H1 (cell line): ENCODE measurements around the gene FAM47A. TPM values are rescaled to one million over a fixed set of nuclear protein-coding genes. Genes with fewer than 3 reads are reported as not detected.

Experiments
- CTCF ChIA-PET: fragments of 300-600 bp; sonication (Branson Sonifier 250); formaldehyde crosslinking; loops from one replicate; lab custom pipeline; 2021; ENCODE audit not compliant: partially characterized antibody; lab: Charles Lee
- POLR2A ChIA-PET: fragments of 300-600 bp; sonication (Branson Sonifier 250); formaldehyde crosslinking; loops from one replicate; lab custom pipeline; 2021; ENCODE audit warnings: inconsistent platforms; ENCODE audit not compliant: partially characterized antibody; lab: Charles Lee
- DNase-seq, 2 experiments: peaks; one replicate each; pipeline versions ENCODE4 v3.0.0 to v3.0.0-alpha.2; 2010 to 2022; ENCODE audit warnings: low spot score in 2 of 2, low read depth in 1 of 2, mixed read lengths in 1 of 2
- FAIRE-seq: peaks from 2 replicates; lab custom pipeline; 2011; peaks lifted over from hg19 to GRCh38; lab: Jason Lieb, UNC
- H2AFZ ChIP-seq: 2 replicates; pipeline ENCODE4 v1.8.1; 2012; ENCODE audit warnings: low read length, inconsistent platforms
- H2AK5ac ChIP-seq: 2 replicates; pipeline ENCODE4 v1.6.1; 2013; ENCODE audit warnings: low read depth, low read length
- H2BK120ac ChIP-seq: replicated peaks from 2 replicates; pipeline ENCODE3; 2013; ENCODE audit warnings: low read depth, low read length, inconsistent platforms
- H2BK12ac ChIP-seq: 2 replicates; pipeline ENCODE4 v1.6.1; 2013; ENCODE audit warnings: low read depth, low read length
- H2BK15ac ChIP-seq: 2 replicates; pipeline ENCODE4 v1.6.1; 2013; ENCODE audit warnings: low read length
- H2BK20ac ChIP-seq: 2 replicates; pipeline ENCODE4 v1.6.1; 2013; ENCODE audit warnings: low read length
- H2BK5ac ChIP-seq: 2 replicates; pipeline ENCODE4 v1.6.1; 2013; ENCODE audit warnings: low read depth, low read length
- H3K14ac ChIP-seq: 2 replicates; pipeline ENCODE4 v1.6.1; 2013; ENCODE audit warnings: inconsistent platforms; ENCODE audit not compliant: insufficient read length
- H3K18ac ChIP-seq: 2 replicates; pipeline ENCODE4 v1.6.1; 2013; ENCODE audit warnings: low read length; ENCODE audit errors: extremely low read depth
- H3K23ac ChIP-seq: 2 replicates; pipeline ENCODE4 v1.6.1; 2013; ENCODE audit warnings: inconsistent platforms; ENCODE audit not compliant: insufficient read length
- H3K23me2 ChIP-seq: 2 replicates; pipeline ENCODE4 v1.6.1; 2013; ENCODE audit warnings: low read depth, low read length
- H3K27ac ChIP-seq: 2 replicates; pipeline ENCODE4 v1.6.1; 2011; ENCODE audit warnings: low read depth, low read length, inconsistent platforms
- H3K27me3 ChIP-seq, 4 experiments: replicated peaks in 1 of 4; 1 replicate in 1 of 4; 2 replicates in 3 of 4; pipeline versions ENCODE4 v1.6.1 to v1.8.1; 2011 to 2013; ENCODE audit warnings: low read length in 3 of 4, mild to moderate bottlenecking in 3 of 4, inconsistent platforms in 2 of 4, mixed read lengths in 2 of 4, moderate library complexity in 1 of 4; ENCODE audit not compliant: control insufficient read depth in 3 of 4, insufficient read depth in 3 of 4; ENCODE audit errors: extremely low read depth in 1 of 4
- H3K36me3 ChIP-seq, 4 experiments: 2 replicates each; pipeline versions ENCODE4 v1.6.1 to v1.8.1; 2011 to 2013; ENCODE audit warnings: mild to moderate bottlenecking in 4 of 4, low read length in 3 of 4, moderate library complexity in 2 of 4, control low read depth in 1 of 4, inconsistent platforms in 1 of 4; ENCODE audit not compliant: insufficient read depth in 4 of 4, control insufficient read depth in 2 of 4
- H3K4ac ChIP-seq: replicated peaks from 2 replicates; pipeline ENCODE3; 2013; ENCODE audit warnings: low read length, low read depth, mixed read lengths, inconsistent platforms; ENCODE audit not compliant: insufficient read length
- H3K4me1 ChIP-seq, 4 experiments: replicated peaks in 1 of 4; 1 replicate in 1 of 4; 2 replicates in 3 of 4; pipeline versions ENCODE4 v1.6.1 to v1.8.1; 2011 to 2013; ENCODE audit warnings: low read length in 3 of 4, inconsistent platforms in 2 of 4, mixed read lengths in 1 of 4; ENCODE audit not compliant: insufficient read depth in 4 of 4, control insufficient read depth in 3 of 4
- H3K4me2 ChIP-seq, 2 experiments: 2 replicates each; pipeline versions ENCODE4 v1.6.1 to v1.8.1; 2011 to 2013; ENCODE audit warnings: low read depth in 2 of 2, low read length in 2 of 2, control low read depth in 1 of 2, inconsistent platforms in 1 of 2, mild to moderate bottlenecking in 1 of 2; ENCODE audit not compliant: insufficient read depth in 1 of 2
- H3K4me3 ChIP-seq, 4 experiments: fragments of 200-600, 300-600 bp in 1 of 4; sonication (generic), shearing (Covaris generic), sonication (Bioruptor Twin) in 1 of 4; 2 replicates each; pipeline versions ENCODE4 v1.5.1 to v1.8.1; 2011 to 2016; ENCODE audit warnings: low read length in 4 of 4, low read depth in 3 of 4, control low read depth in 2 of 4, inconsistent platforms in 2 of 4, mild to moderate bottlenecking in 2 of 4, mixed read lengths in 1 of 4, moderate library complexity in 1 of 4; ENCODE audit not compliant: insufficient read depth in 2 of 4; ENCODE audit errors: extremely low read depth in 1 of 4
- H3K56ac ChIP-seq: replicated peaks from 2 replicates; pipeline ENCODE3; 2013; ENCODE audit warnings: low read depth, mild to moderate bottlenecking, mixed read lengths, low read length, inconsistent platforms; ENCODE audit not compliant: insufficient read length
- H3K79me1 ChIP-seq: 2 replicates; pipeline ENCODE4 v1.6.1; 2013; ENCODE audit warnings: low read depth, low read length, control low read depth
- H3K79me2 ChIP-seq, 2 experiments: 2 replicates each; pipeline versions ENCODE4 v1.6.1 to v1.8.1; 2012 to 2013; ENCODE audit warnings: low read length in 2 of 2, mild to moderate bottlenecking in 2 of 2, inconsistent platforms in 1 of 2; ENCODE audit not compliant: insufficient read depth in 2 of 2, control insufficient read depth in 1 of 2
- H3K9ac ChIP-seq, 4 experiments: replicated peaks in 1 of 4; 1 replicate in 1 of 4; 2 replicates in 3 of 4; pipeline versions ENCODE4 v1.6.1 to v1.8.1; 2011 to 2013; ENCODE audit warnings: low read depth in 3 of 4, low read length in 3 of 4, control low read depth in 2 of 4, mild to moderate bottlenecking in 2 of 4, moderate library complexity in 2 of 4, inconsistent platforms in 1 of 4; ENCODE audit errors: extremely low read depth in 1 of 4
- H3K9me3 ChIP-seq, 2 experiments: 2 replicates each; pipeline versions ENCODE4 v1.6.1 to v1.8.1; 2012 to 2013; ENCODE audit warnings: mild to moderate bottlenecking in 2 of 2, moderate library complexity in 2 of 2, control low read depth in 1 of 2, inconsistent platforms in 1 of 2, low read depth in 1 of 2, low read length in 1 of 2, mixed read lengths in 1 of 2; ENCODE audit not compliant: insufficient read depth in 2 of 2
- H4K20me1 ChIP-seq, 2 experiments: replicated peaks in 1 of 2; 2 replicates each; pipeline versions ENCODE3 to v1.8.1; 2011 to 2013; ENCODE audit warnings: inconsistent platforms in 2 of 2, low read length in 2 of 2, mild to moderate bottlenecking in 1 of 2; ENCODE audit not compliant: insufficient read depth in 2 of 2, control insufficient read depth in 1 of 2
- H4K5ac ChIP-seq: 2 replicates; pipeline ENCODE4 v1.6.1; 2013; ENCODE audit warnings: low read length, low read depth, mixed read lengths, inconsistent platforms; ENCODE audit not compliant: insufficient read length
- H4K8ac ChIP-seq: 2 replicates; pipeline ENCODE4 v1.8.0; 2013; ENCODE audit warnings: mild to moderate bottlenecking, moderate library complexity, low read length, inconsistent platforms; ENCODE audit not compliant: insufficient read depth; ENCODE audit errors: extremely low read depth
- H4K91ac ChIP-seq: replicated peaks from 2 replicates; pipeline ENCODE3; 2013; ENCODE audit warnings: low read length, mixed read lengths, inconsistent platforms; ENCODE audit not compliant: insufficient read length
- BACH1 ChIP-seq: IDR thresholded peaks from 2 replicates; pipeline ENCODE4 v1.6.1; 2012; ENCODE audit warnings: low read length, improper control_type of control experiment
- BCL11A ChIP-seq, 2 experiments: IDR thresholded peaks; one replicate each; pipeline ENCODE4 v1.6.1; 2011; ENCODE audit warnings: low read depth in 2 of 2, low read length in 2 of 2, mild to moderate bottlenecking in 2 of 2
- GABPA ChIP-seq: IDR thresholded peaks from 2 replicates; pipeline ENCODE4 v1.6.1; 2011; ENCODE audit warnings: mild to moderate bottlenecking, low read length, moderate library complexity, borderline replicate concordance; ENCODE audit not compliant: insufficient read depth
- HDAC2 ChIP-seq, 2 experiments: fragments of 300-600 bp in 1 of 2; sonication (generic) in 1 of 2; IDR thresholded peaks; 2 replicates each; pipeline ENCODE4 v1.6.1; 2011 to 2012; ENCODE audit warnings: low read depth in 2 of 2, low read length in 2 of 2, mild to moderate bottlenecking in 2 of 2, moderate library complexity in 2 of 2, borderline replicate concordance in 1 of 2, inconsistent platforms in 1 of 2
- KDM1A ChIP-seq: fragments of 200-600, 300-600 bp; sonication (generic); IDR thresholded peaks from 2 replicates; pipeline ENCODE4 v1.7.1; 2016; ENCODE audit warnings: mild to moderate bottlenecking, low read length, borderline replicate concordance
- SIX5 ChIP-seq: IDR thresholded peaks from 2 replicates; pipeline ENCODE4 v1.6.1; 2011; ENCODE audit warnings: mild to moderate bottlenecking, low read depth, low read length
- SP2 ChIP-seq: IDR thresholded peaks from 2 replicates; pipeline ENCODE4 v1.6.1; 2012; ENCODE audit warnings: mild to moderate bottlenecking, low read length, inconsistent platforms
- ZNF274 ChIP-seq: IDR thresholded peaks from 2 replicates; pipeline ENCODE4 v1.7.0; 2012; ENCODE audit warnings: low read length, borderline replicate concordance; ENCODE audit errors: extremely low read depth
- whole genome bisulfite sequencing, 2 experiments: shearing (Covaris generic) in 1 of 2; methylation state at CpG; one replicate each; pipeline versions ENCODE4 v1.1.6 to v1.1.7; 2013 to 2015; ENCODE audit warnings: low lambda C conversion rate in 2 of 2, mixed read lengths in 2 of 2, inconsistent platforms in 1 of 2, low coverage in 1 of 2, missing lambda C conversion rate in 1 of 2; ENCODE audit not compliant: insufficient replicate concordance in 2 of 2, insufficient coverage in 1 of 2, insufficient read length in 1 of 2; ENCODE audit errors: extremely low coverage in 1 of 2, missing lambda C conversion rate in 1 of 2; 5-methylcytosine and 5-hydroxymethylcytosine counted together
- polyA plus RNA-seq, 7 experiments: library from polyadenylated mRNA; depleted of rRNA in 3 of 7; stranded (reverse) in 5 of 7; unstranded in 2 of 7; fragments of >200 nt in 5 of 7; fragments of 200-250 nt in 2 of 7; gene quantifications; 1 replicate in 5 of 7; 2 replicates in 1 of 7; 4 replicates in 1 of 7; pipeline versions ENCODE4 v1.2.1 to v1.2.3, GENCODE V29; 2011 to 2013; ENCODE audit warnings: missing spikeins in 2 of 7, mixed read lengths in 2 of 7
- total RNA-seq: library from RNA; stranded (reverse); fragmentation: NEBNext Ultra II Directional; extraction: Animal tissue kit (Norgen Biotek cat#: 25700); gene quantifications from 2 replicates; pipeline ENCODE4 v1.2.1, GENCODE V29; 2021

FAM47A gene
- total and polyA plus RNA-seq, 2 of the 8 experiments (the other 6 are each of a cell fraction or from before 2014, with no cell fraction given), result not detected

GRCh38 chrX:34119122-34119521 lies 13.0 kb downstream of the FAM47A start:
- Histone ChIP-seq H3K14ac (no peak overlapping the region), H2AFZ (no peak overlapping the region), H2BK12ac (no peak overlapping the region), H3K4me2 (no peak overlapping the region), H3K79me1 (no peaks in the 10 kb centered on the region), H3K36me3 (no peaks in the 10 kb centered on the region), H4K8ac (no peak overlapping the region), H3K23ac (no peak overlapping the region), H3K9me3 (no peaks in the 10 kb centered on the region), H3K18ac (no peak overlapping the region), H2BK5ac (no peak overlapping the region), H3K79me2 (no peaks in the 10 kb centered on the region), H4K5ac (no peak overlapping the region), H3K9ac (no peak overlapping the region), H2AK5ac (no peak overlapping the region), H3K4ac (no peak overlapping the region), H2BK20ac (no peak overlapping the region), H3K27me3 (no peaks in the 10 kb centered on the region), H2BK15ac (no peak overlapping the region), H4K91ac (no peak overlapping the region), H4K20me1 (no peaks in the 10 kb centered on the region), H3K27ac (no peak overlapping the region), H3K4me1 (no peaks in the 10 kb centered on the region), H3K23me2 (no peaks in the 10 kb centered on the region), H3K4me3 (no peak overlapping the region), H3K56ac (no peak overlapping the region), H2BK120ac (no peak overlapping the region)
- POLR2A ChIA-PET, result no interaction called here
- WGBS, 2 experiments, result 56% methylated on average over 2 of the region's 2 CpGs; no CpG with 5 or more reads in 1 of the 2 experiments
- FAIRE-seq, result no peak
- CTCF ChIA-PET, result no interaction called here
- no peak for DNase-seq
- TF ChIP-seq BCL11A (IDR thresholded peaks at IDR 0.05; ENCODE audit: low read depth in 2 of 2, low read length in 2 of 2) (no peak), BACH1 (no peak), GABPA (no peak), HDAC2 (IDR thresholded peaks at IDR 0.05; ENCODE audit: borderline replicate concordance in 1 of 2, low read depth in 2 of 2, low read length in 2 of 2) (no peak), SIX5 (no peak), KDM1A (no peak), SP2 (no peak), ZNF274 (no peak)
